Measurements from ENCODE around the gene KRTAP12-4.

KRTAP12-4 gene

DNA sequence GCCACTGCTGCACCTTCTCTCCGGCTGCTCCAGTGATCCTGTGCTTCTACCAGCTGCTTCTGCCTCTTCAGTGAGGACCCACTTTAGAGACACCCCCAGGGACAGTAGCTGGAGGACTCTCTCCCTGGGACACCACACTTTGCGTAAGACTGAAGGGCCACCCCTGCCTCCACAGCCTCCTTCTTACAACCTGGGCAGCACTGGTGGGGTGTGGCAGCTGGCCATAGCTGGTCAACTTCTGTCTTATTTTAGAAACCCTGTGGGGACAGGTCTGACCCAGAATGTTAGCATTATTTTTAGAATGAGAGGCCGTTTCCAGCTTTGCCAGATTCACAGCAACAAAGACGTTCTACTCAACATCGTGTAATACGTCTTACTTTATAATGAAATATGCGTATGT, 28.7 kb downstream of the KRTAP12-4 start (continued):
- no peak for TF ChIP-seq GLIS3 (CRISPR knock-in tag; IDR thresholded peaks at IDR 0.05)

DNA sequence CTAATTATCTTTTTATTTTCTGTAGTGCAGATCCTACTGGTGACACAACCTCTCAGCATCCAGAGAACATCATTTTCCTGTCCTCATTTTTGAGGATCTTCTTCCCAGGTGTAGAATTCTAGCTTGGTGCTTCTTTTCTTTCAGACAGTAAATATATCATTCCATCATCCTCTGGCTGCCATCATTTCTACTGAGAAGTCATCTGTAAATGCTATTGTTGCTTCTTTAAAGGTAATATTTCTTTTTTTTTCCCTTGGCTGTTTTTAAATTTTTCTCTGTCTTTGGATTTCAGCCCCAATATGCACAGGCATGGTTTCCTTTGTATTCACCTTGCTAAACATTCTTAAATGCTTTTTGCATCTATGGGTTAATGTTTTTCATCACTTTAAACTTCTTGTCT, 30.9 kb downstream of the KRTAP12-4 start:
- TF ChIP-seq, protein P1, sequence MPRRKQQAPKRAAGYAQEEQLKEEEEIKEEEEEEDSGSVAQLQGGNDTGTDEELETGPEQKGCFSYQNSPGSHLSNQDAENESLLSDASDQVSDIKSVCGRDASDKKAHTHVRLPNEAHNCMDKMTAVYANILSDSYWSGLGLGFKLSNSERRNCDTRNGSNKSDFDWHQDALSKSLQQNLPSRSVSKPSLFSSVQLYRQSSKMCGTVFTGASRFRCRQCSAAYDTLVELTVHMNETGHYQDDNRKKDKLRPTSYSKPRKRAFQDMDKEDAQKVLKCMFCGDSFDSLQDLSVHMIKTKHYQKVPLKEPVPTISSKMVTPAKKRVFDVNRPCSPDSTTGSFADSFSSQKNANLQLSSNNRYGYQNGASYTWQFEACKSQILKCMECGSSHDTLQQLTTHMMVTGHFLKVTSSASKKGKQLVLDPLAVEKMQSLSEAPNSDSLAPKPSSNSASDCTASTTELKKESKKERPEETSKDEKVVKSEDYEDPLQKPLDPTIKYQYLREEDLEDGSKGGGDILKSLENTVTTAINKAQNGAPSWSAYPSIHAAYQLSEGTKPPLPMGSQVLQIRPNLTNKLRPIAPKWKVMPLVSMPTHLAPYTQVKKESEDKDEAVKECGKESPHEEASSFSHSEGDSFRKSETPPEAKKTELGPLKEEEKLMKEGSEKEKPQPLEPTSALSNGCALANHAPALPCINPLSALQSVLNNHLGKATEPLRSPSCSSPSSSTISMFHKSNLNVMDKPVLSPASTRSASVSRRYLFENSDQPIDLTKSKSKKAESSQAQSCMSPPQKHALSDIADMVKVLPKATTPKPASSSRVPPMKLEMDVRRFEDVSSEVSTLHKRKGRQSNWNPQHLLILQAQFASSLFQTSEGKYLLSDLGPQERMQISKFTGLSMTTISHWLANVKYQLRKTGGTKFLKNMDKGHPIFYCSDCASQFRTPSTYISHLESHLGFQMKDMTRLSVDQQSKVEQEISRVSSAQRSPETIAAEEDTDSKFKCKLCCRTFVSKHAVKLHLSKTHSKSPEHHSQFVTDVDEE (CRISPR knock-in tag; IDR thresholded peaks at IDR 0.05): no peak
- no peak for TF ChIP-seq TOX (CRISPR knock-in tag; IDR thresholded peaks at IDR 0.05; ENCODE audit: borderline replicate concordance)
- TF ChIP-seq ARNTL (CRISPR knock-in tag; IDR thresholded peaks at IDR 0.05; ENCODE audit: borderline replicate concordance, low read depth): no peak
- no peak for TF ChIP-seq ZNF565 (CRISPR knock-in tag; conservative IDR thresholded peaks at IDR 0.05; ENCODE audit: low read depth)
- no peak for TF ChIP-seq CSDC2 (CRISPR knock-in tag; IDR thresholded peaks at IDR 0.05)
- no peak for TF ChIP-seq ZNF70 (CRISPR knock-in tag; IDR thresholded peaks at IDR 0.05)
- TF ChIP-seq POU6F1 (CRISPR knock-in tag; IDR thresholded peaks at IDR 0.05; ENCODE audit: borderline replicate concordance, low read depth): no peak
- no peak for TF ChIP-seq CSRNP3 (CRISPR knock-in tag; IDR thresholded peaks at IDR 0.05)
- TF ChIP-seq RARB (CRISPR knock-in tag; IDR thresholded peaks at IDR 0.05): no peak
- no peak for TF ChIP-seq ZNF8 (CRISPR knock-in tag; IDR thresholded peaks at IDR 0.05)
- TF ChIP-seq ISL1 (CRISPR knock-in tag; IDR thresholded peaks at IDR 0.05): no peak
- no peak for TF ChIP-seq BACH2 (CRISPR knock-in tag; IDR thresholded peaks at IDR 0.05; ENCODE audit: borderline replicate concordance)
- no peak for TF ChIP-seq ZFP3 (CRISPR knock-in tag; IDR thresholded peaks at IDR 0.05)
- TF ChIP-seq, protein P2, sequence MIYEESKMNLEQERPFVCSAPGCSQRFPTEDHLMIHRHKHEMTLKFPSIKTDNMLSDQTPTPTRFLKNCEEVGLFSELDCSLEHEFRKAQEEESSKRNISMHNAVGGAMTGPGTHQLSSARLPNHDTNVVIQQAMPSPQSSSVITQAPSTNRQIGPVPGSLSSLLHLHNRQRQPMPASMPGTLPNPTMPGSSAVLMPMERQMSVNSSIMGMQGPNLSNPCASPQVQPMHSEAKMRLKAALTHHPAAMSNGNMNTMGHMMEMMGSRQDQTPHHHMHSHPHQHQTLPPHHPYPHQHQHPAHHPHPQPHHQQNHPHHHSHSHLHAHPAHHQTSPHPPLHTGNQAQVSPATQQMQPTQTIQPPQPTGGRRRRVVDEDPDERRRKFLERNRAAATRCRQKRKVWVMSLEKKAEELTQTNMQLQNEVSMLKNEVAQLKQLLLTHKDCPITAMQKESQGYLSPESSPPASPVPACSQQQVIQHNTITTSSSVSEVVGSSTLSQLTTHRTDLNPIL (CRISPR knock-in tag; IDR thresholded peaks at IDR 0.05; ENCODE audit: low read depth): no peak
- no peak for TF ChIP-seq ZFP30 (CRISPR knock-in tag; IDR thresholded peaks at IDR 0.05)
- TF ChIP-seq, protein P3, sequence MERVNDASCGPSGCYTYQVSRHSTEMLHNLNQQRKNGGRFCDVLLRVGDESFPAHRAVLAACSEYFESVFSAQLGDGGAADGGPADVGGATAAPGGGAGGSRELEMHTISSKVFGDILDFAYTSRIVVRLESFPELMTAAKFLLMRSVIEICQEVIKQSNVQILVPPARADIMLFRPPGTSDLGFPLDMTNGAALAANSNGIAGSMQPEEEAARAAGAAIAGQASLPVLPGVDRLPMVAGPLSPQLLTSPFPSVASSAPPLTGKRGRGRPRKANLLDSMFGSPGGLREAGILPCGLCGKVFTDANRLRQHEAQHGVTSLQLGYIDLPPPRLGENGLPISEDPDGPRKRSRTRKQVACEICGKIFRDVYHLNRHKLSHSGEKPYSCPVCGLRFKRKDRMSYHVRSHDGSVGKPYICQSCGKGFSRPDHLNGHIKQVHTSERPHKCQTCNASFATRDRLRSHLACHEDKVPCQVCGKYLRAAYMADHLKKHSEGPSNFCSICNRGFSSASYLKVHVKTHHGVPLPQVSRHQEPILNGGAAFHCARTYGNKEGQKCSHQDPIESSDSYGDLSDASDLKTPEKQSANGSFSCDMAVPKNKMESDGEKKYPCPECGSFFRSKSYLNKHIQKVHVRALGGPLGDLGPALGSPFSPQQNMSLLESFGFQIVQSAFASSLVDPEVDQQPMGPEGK (CRISPR knock-in tag; IDR thresholded peaks at IDR 0.05; ENCODE audit: borderline replicate concordance): no peak
- ATAC-seq: no peak

DNA sequence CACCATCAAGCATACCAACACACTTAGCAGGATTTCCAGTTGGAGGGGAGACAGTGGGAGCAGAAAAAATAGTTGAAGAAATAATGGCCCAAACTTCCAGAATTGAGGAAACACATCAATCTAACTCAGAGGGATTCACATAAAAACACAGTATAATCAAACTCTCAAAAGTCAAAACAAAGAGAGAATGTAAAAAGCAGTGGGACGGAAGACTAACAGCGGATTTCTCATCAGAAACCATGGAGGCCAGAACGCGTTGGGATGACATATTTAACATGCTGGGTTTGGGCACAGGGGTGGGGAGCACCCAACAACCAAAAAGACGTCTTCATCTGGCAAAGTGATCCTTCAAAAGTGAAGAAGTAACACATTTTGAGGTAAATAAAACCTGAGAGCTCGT, 34.6 kb downstream of the KRTAP12-4 start:
- TF ChIP-seq ZFP30 (CRISPR knock-in tag; IDR thresholded peaks at IDR 0.05) (no peak), ZNF565 (CRISPR knock-in tag; conservative IDR thresholded peaks at IDR 0.05; ENCODE audit: low read depth) (no peak), ZNF8 (CRISPR knock-in tag; IDR thresholded peaks at IDR 0.05) (no peak), PPARA (CRISPR knock-in tag; IDR thresholded peaks at IDR 0.05; ENCODE audit: borderline replicate concordance) (no peak), OSR1 (CRISPR knock-in tag; IDR thresholded peaks at IDR 0.05) (no peak), RARB (CRISPR knock-in tag; IDR thresholded peaks at IDR 0.05) (no peak), CSRNP3 (CRISPR knock-in tag; IDR thresholded peaks at IDR 0.05) (no peak), ISL1 (CRISPR knock-in tag; IDR thresholded peaks at IDR 0.05) (no peak)
- TF ChIP-seq, protein P3 (CRISPR knock-in tag; IDR thresholded peaks at IDR 0.05; ENCODE audit: borderline replicate concordance): no peak
- no peak for ATAC-seq
